Activated T-helper 2 cell treated with anti-CD3 and anti-CD28 coated beads, Interferon-gamma antibody, Interleukin-2, Interleukin-4, amounts not matched to agents 10 μg/mL and 5 μg/mL and 100 μg/mL, durations not matched to agents 14 hours and 24 hours and 36 hours (primary cell): Measurements from ENCODE around the gene PPFIBP2. TPM values are rescaled to one million over a fixed set of nuclear protein-coding genes. Genes with fewer than 3 reads are reported as not detected.

Experiments
- DNase-seq: peaks from one replicate; pipeline ENCODE4 v3.0.0; 2021; ENCODE audit warnings: low spot score
- H3K27ac Mint-ChIP-seq: one replicate; pipeline ENCODE4 v1.8.0; 2021; ENCODE audit warnings: mixed read lengths
- H3K27me3 Mint-ChIP-seq: one replicate; pipeline ENCODE4 v1.8.0; 2021; ENCODE audit warnings: low read depth, mixed read lengths
- H3K36me3 Mint-ChIP-seq: one replicate; pipeline ENCODE4 v1.8.0; 2021; ENCODE audit warnings: low read depth, mixed read lengths
- H3K4me1 Mint-ChIP-seq: one replicate; pipeline ENCODE4 v1.8.0; 2021; ENCODE audit warnings: low read depth, mixed read lengths
- H3K4me3 Mint-ChIP-seq: one replicate; pipeline ENCODE4 v1.8.0; 2021; ENCODE audit warnings: low read depth, mild to moderate bottlenecking, moderate library complexity, mixed read lengths
- H3K9me3 Mint-ChIP-seq: one replicate; pipeline ENCODE4 v1.8.0; 2021; ENCODE audit warnings: mixed read lengths
- intact Hi-C: fragments of 100-400 bp; cut with micrococcal nuclease; formaldehyde crosslinking; loops from one replicate; pipeline ENCODE4 v1.15.1; 2023
- total RNA-seq: library from RNA; stranded (reverse); gene quantifications from 2 replicates; pipeline ENCODE4 v1.2.3, GENCODE V29; 2022

The PPFIBP2 gene
- total RNA-seq, 1 donor from 2014 or later: 1.1 TPM

DNA sequence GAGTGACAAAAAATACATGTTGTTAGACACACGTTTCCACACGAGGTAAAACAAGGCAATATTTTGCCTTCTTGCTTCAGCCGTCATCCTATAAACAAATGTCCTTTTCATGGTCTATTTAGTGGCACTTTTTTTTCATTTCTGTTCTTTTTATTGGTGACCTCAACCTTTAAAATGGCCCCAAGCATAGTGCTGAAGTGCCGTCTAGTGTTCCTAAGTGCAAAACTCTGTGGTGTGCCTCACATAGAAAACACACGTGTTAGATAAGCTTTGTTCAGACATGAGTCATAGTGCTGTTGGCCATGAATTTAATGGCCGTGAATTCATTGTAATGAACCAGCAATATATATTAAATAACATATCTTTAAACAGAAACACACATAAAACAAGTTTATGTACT lies 176.8 kb downstream of the PPFIBP2 start:
- H3K27ac Mint-ChIP-seq: no peak overlapping the region
- DNase-seq: no peak
- peaks cover 34% of the 10 kb centered on the region for H3K27me3 Mint-ChIP-seq
- intact Hi-C loops: no loop called here
- H3K36me3 Mint-ChIP-seq: no peaks in the 10 kb centered on the region
- peaks cover 6% of the 10 kb centered on the region for H3K4me1 Mint-ChIP-seq
- H3K4me3 Mint-ChIP-seq: no peak overlapping the region
- H3K9me3 Mint-ChIP-seq: no peaks in the 10 kb centered on the region

DNA sequence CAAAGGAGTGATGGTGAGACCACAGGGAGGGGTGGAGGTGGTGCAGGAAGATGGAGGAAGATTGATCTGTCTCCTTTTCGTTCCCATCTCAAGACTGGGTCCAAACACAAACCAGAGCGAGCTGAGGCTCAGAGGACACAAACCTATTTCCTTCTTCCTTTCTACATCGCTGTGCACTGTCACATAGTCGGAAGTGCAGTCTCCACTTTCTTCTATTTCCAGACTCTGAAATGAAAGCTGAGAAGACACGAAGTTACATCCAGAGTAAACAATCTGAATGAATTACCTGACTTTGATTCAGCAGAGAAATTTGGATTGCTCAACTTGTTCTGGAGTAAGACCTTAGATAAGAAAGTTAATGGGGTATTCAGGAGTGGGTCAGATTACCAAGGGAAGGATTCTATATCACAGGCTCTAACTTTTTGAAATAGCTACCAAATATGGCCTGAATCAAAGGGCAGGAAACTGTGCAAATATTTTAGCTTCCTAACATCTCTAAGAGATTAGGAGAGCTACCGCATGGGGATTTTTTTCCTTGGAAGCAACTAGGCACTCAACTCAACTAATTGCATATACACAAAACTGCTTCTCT lies 178.1 kb downstream of the PPFIBP2 start:
- intact Hi-C loops: no loop called here
- H3K4me1 Mint-ChIP-seq: peaks cover 6% of the 10 kb centered on the region

DNA sequence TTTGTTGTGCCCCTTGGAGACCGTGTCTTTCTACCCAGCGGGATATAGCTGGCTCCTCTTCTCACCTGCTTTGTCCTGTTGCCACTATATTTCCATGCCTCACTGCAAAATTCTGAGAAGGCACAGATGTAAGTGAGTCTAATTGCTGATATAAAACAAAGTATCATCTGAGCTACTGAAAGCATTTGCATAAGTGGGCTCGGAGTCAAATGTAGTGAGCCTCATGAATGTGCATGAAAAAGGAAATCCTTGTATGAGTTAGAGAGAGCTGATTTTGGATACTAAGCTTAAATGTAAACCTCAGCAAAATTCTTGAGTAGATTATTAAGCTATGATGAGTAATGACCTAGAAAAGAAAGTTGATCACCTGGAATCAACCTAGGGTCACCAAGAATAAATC lies 178.6 kb downstream of the PPFIBP2 start:
- H3K4me1 Mint-ChIP-seq: peaks cover 6% of the 10 kb centered on the region
- intact Hi-C loops: no loop called here
- H3K27ac Mint-ChIP-seq: no peak overlapping the region
- no peaks in the 10 kb centered on the region for H3K9me3 Mint-ChIP-seq
- no peaks in the 10 kb centered on the region for H3K36me3 Mint-ChIP-seq
- H3K27me3 Mint-ChIP-seq: peaks cover 34% of the 10 kb centered on the region
- DNase-seq: no peak
- H3K4me3 Mint-ChIP-seq: no peak overlapping the region

More for the DNA sequence above, 178.1 kb downstream of the PPFIBP2 start:
- Mint-ChIP-seq H3K27me3 (peaks cover 34% of the 10 kb centered on the region), H3K4me3 (no peak overlapping the region), H3K9me3 (no peaks in the 10 kb centered on the region), H3K36me3 (no peaks in the 10 kb centered on the region), H3K27ac (no peak overlapping the region)
- DNase-seq: no peak

DNA sequence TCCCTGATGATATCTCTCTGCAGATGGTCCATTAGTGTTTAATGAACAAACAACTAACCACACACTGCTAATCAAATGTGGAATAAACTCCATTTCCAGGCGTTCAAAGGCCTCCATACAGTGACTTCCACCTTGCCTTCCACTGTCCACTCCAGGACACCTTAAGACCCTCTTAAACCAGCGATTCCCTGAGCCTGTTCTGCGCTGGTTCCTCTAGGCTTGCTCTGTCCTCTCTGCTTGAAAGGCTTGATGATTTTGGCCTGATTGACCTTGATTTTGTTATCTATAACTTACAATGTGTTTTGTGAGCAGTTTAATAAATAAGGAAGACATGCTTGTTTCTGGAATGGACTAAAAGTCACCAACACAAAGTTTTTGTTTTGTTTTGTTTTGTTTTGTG lies 180.4 kb downstream of the PPFIBP2 start:
- no peaks in the 10 kb centered on the region for H3K9me3 Mint-ChIP-seq
- peaks cover 6% of the 10 kb centered on the region for H3K4me1 Mint-ChIP-seq
- intact Hi-C loops: loop anchor here (2.0 kb wide), 2 partner anchors 123 to 595 kb away; no protein-coding TSS in a partner anchor
- H3K27me3 Mint-ChIP-seq: peaks cover 36% of the 10 kb centered on the region
- H3K4me3 Mint-ChIP-seq: no peak overlapping the region
- DNase-seq: no peak
- no peaks in the 10 kb centered on the region for H3K36me3 Mint-ChIP-seq
- no peak overlapping the region for H3K27ac Mint-ChIP-seq

DNA sequence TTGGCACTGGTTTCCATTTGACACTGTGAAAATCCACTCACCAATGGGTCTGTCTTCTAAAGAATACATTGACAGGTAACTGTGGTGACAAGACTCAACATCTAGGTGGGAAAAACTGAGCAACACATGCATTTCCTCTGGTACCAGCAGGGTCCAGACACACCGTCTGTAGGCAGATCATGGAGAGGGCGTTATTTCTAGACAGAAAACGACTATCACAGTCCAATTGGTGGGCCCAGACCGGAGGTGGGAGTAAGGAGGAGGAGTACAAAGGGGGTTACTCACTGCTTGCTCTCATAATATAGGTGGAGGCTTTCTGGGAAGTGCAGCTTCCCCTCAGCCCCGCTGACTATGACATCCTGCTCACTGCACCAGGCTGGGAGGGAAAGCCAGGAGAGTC lies 182.6 kb downstream of the PPFIBP2 start:
- H3K36me3 Mint-ChIP-seq: no peaks in the 10 kb centered on the region
- H3K9me3 Mint-ChIP-seq: no peaks in the 10 kb centered on the region
- no peak overlapping the region for H3K4me3 Mint-ChIP-seq
- H3K27me3 Mint-ChIP-seq: peaks cover 29% of the 10 kb centered on the region
- peaks cover 3% of the 10 kb centered on the region for H3K4me1 Mint-ChIP-seq
- H3K27ac Mint-ChIP-seq: no peak overlapping the region
- no peak for DNase-seq
- intact Hi-C loops: no loop called here

Other genes starting within 250 kb of the PPFIBP2 start
- gene OLFML1, start 28.5 kb upstream of the PPFIBP2 start, total RNA-seq: not detected in 2 replicates
- gene CYB5R2, start 159.5 kb downstream of the PPFIBP2 start, total RNA-seq: 3.8 and 4.5 TPM in 2 replicates
- gene OVCH2, start 192.5 kb downstream of the PPFIBP2 start, total RNA-seq: not detected in 2 replicates